Activated CD4-positive, alpha-beta T cell treated with anti-CD3 and anti-CD28 coated beads, Interleukin-2, amount 50 U/mL, for 48 hours (primary cell): ENCODE results near the gene KBTBD2.
"Not testable (repeated sequence)": the region's sequence is repeated elsewhere in the genome, so short reads cannot be mapped to it uniquely, and the experiment has no call there.

Experiments
- DNase-seq, 2 experiments: peaks; one replicate each; pipeline ENCODE4 v3.0.0-alpha.2; 2020

The KBTBD2 gene

DNA sequence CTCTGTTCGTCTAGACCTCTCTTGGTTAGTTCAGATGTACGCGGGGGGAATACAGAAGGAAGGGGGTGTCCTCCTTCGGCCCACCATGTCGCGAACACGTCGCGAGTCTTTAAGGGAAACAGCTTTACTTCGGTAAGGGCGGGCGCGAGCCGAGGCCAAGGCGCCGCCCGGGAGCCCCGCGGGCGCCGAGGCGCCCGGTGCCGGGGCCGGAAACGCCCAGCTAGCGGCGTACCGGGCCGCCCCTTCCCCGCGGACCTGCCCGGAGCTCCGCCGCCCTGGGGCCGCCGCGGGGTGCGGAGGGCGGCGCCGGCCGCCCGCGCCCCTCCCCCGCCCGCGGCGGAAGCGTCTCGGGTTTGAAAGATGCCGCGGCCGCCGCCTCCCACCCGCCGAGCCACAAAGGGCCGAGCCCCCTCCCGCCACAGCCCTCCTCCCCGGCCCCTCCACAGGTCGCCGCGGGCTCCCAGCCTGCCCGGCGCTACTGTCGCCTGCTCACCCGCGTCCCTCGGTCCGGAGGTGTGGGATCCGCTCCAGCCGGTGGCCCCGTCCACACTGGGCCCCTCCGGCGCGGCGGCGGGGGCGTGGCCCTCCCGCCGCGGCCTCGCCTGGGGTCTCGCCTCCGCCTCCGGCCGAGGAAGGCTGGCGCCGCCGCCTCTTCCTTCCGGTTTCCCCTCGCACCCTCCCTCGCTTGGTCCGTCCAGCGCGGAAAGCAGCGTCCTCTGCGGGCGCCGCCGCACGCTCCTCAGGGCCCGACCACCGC, at the start of gene KBTBD2:
Gene KBTBD2, minus strand, starts transcription at position 718 of the 757 bp plus-strand sequence. CDS start 12,156 bp downstream, outside the sequence.
- DNase-seq = peak; percentile 75 to 83

GRCh38 chr7:32941181-32941580, 49.6 kb upstream of the KBTBD2 start:
- no peak for DNase-seq

DNA sequence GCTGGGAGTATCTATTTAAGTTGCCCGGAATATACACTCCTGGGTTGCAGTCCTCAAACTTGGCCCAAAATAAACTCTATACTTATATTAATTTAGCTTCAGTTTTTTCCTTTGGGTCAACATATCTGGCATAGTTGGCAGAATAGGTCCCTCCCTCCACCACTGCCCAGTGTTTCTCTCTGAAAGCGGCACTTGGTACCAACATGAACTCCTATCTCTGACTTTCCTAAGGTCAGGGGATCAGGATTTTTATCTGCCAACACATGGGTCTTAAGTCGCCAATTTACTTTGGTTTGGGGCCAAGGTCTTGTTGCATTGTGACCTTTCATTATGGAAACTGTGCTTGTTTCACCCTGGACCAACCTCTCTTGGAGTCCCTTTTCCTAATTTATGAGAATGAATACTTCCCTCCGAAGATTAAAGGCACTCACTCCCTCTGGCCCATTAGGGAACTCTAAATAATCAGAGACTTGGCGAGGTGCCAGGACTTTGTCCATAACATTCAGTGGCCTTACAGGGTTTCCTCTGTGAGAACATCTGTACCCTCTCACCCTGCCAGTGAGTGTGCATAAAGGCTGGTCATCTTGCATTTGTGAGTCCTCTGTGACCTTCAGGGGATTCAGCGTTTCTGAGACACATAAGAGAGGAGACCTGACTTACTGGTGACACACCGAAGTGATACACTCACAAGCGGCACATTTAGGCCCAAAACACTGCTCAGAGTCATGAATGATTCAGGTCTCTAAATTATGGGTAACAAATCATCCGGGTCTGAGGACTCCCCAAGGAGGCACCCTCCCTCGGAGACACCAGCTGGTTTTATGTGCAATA, 46.0 kb upstream of the KBTBD2 start:
- DNase-seq = no peak

- DNase-seq = no peak
These were observed 45.1 kb upstream of the KBTBD2 start for GRCh38 chr7:32936689-32937088.

DNA sequence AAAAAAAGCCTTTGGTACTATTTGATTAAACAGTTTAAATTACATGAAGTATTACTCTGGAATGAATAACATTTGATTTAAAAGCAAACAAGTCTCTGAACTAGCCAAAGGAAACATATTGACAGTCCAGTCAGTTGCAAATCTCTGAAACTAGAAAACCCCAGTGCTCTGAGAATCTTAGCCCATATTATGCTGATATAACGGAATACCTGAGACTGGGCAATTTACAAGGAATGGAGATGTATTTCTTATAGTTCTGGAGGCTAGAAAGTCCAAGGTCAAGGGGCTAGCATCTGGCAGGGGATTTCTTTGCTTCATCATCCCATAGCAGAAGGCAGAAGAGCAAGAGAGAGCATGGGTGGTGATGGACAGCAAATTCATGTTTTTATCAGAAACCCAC, 44.0 kb upstream of the KBTBD2 start:
- DNase-seq = no peak

DNA sequence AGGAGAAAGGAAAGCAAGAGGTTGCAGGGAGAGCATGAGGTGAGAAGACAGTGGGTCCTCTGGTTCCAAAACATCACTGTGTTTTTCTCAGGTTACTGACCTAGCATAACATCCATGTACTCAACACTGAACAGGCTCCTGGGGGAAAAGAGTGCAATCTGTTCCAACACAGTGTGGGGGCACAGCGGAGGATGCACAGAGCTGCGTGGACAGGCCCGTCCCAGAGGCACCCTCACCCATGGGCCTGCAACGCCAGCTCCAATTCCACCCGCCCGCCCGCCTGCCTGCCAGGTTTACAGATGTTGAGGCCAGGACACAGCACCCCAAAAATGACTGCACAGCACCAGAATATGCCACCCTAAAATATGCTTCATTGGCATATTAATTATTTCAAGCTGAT, 38.8 kb upstream of the KBTBD2 start:
- no peak for DNase-seq

GRCh38 chr7:32929430-32930143, 38.0 kb upstream of the KBTBD2 start:
- no peak for DNase-seq

DNA sequence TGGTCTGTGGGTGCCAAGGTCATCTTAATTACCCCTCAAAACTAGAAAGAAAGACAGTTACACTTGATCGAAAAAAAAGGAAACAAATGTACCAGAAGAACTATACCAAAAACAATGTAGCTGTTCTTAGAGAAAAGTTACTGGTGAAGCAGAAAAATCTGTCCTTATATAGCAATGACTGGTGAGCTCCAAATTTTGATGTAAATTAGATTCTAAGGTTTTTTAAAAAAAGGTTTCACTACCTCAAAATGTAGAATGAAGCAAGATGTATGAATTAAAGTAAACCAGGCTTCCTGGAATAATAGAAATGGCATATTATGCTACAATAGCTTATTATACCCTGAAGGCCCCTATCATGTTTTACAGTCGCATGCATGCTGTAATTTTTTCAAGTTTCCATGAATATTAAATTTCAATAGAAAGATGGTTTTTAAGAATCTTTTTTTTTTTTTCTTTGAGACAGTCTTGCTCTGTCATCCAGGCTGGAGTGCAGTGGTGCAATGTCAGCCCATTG, 37.3 kb upstream of the KBTBD2 start:
- no peak for DNase-seq

GRCh38 chr7:32921896-32922295, 30.3 kb upstream of the KBTBD2 start:
- no peak for DNase-seq

DNA sequence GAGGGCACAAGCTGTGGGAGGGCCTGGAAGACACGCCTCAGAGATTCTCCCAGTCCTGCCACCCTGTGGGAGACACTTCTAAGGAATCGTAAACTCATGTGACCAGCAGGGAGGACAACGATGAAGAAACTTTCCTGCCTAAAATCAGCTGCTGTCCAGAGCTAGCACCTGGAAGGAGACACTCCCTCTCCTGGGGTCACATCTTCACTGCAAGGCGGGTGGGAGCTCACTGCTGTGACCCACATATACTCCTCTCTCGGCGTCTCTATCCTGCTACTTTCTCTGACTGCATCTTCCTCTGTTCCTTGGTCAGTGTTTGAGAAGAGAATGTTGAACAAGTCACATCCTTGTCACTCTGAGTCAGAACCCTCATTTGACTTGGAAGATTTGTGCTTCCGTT, 25.4 kb upstream of the KBTBD2 start:
- DNase-seq = not testable (repeated sequence)

DNA sequence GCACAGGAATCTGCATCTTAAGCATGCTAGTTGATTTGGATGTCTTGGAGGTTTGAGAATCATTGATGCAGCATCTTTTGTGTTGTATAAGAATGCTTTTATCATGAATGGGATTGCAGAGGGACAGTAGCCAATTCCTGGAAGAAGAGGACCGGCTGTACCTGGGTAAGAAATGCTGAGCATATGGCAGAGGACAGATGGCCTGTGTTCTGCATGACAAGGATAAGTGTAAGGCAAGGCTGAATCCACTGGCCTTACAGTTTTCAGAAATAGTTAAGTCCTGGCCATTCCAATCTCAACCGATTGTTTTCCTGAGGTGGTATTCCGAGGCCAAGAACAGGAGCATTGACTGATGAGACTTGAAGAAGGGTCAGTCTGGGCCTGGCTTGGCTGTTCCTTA, 24.4 kb upstream of the KBTBD2 start:
- DNase-seq = no peak

- DNase-seq = no peak
These were observed 23.5 kb upstream of the KBTBD2 start for GRCh38 chr7:32915041-32915536.

- DNase-seq = no peak
These were observed 22.6 kb upstream of the KBTBD2 start for GRCh38 chr7:32914184-32914583.

GRCh38 chr7:32910195-32910594, 18.6 kb upstream of the KBTBD2 start:
- no peak for DNase-seq

- DNase-seq = peak; percentile 66 to 75
These were observed 13.7 kb upstream of the KBTBD2 start for GRCh38 chr7:32905175-32905662.

- DNase-seq = no peak
These were observed 10.1 kb upstream of the KBTBD2 start for GRCh38 chr7:32901629-32902028.

- no peak for DNase-seq
These were observed 9.0 kb upstream of the KBTBD2 start for GRCh38 chr7:32900433-32900995.

- DNase-seq = not testable (repeated sequence)
These were observed 5.8 kb upstream of the KBTBD2 start for GRCh38 chr7:32897376-32897775.

DNA sequence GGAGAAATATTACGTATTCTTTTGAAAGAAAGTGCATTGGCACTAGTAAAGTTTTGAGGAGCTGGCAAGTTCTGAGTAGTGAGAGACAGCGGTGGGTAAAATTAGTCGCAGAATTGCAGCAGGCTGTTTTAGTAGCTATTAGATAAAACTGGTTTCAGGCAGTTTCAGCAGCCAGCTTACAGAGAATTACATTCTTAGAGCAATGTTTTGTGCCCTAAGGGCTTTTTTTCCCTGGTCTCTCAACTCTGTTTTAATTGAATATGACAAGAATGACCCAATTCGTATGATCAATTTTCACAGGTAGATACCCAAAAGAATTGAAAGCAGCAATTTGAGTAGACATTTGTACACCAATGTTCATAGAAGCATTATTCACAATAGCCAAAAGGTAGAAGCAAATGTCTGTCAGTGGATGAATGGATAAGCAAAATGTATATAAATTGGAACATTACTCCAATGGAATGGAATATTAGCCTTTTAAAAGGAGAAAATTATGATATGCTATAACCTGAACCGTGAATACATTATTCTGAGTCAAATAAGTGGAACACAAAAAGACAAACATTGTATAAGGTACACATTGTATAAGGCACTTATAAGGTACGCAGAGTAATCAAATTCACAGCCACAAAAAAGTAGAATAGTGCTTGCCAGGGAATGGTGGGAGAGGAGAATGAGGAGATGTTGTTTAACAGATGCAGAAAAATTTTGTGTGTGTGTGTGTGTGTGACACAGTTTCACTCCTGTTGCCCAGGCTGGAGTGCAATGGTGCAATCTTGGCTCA, 5.2 kb upstream of the KBTBD2 start:
- no peak for DNase-seq

DNA sequence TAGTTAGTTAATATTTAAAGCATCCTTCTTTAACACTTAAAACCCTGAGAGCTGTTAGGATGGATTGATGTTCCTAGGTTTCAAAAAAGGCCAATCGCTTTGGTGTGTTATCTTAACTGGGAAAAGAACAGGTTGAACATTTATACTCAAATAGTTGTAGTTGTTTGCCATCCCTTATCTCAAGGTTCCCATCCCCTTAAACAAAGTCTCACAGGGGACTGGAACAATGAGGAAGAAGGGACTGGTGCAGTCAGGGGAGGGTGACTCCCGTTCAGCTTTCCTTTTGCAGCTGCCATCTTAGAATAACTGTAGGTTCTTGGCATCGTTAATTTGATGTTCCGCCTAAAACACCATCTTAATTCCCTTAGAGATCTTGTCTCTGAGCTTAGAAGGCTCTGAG, 2.6 kb upstream of the KBTBD2 start:
- no peak for DNase-seq

DNA sequence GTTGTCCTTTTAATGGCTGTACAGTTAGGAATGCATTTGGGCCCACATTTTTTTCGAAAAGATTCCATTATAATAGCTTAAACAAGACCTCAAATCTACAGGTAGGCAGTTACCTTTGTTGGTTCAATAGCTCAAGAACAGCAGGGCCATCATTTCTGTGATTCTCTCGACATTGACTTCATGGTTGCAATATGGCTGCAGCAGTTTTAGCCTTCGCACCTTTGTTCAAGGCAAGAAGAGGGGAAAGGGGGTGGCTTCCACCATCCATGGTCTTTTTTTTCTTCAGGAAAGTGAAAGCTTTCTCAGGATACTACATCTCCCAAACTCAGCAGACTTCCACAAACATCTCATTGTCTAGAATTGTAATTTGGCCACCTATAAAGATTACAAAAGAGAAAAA, 2.2 kb upstream of the KBTBD2 start:
- DNase-seq = no peak

GRCh38 chr7:32893207-32893524, 1.6 kb upstream of the KBTBD2 start:
- no peak for DNase-seq
